GM12872 (cell line): ENCODE data around the gene KRTCAP2.

Experiments
- TF ChIP-seq, protein P1 (sequence below): IDR thresholded peaks from 3 replicates; pipeline ENCODE4 v1.5.1; 2011; ENCODE audit warnings: low read depth, mild to moderate bottlenecking, low read length, moderate library complexity; ENCODE audit not compliant: insufficient read depth

Gene KRTCAP2

DNA sequence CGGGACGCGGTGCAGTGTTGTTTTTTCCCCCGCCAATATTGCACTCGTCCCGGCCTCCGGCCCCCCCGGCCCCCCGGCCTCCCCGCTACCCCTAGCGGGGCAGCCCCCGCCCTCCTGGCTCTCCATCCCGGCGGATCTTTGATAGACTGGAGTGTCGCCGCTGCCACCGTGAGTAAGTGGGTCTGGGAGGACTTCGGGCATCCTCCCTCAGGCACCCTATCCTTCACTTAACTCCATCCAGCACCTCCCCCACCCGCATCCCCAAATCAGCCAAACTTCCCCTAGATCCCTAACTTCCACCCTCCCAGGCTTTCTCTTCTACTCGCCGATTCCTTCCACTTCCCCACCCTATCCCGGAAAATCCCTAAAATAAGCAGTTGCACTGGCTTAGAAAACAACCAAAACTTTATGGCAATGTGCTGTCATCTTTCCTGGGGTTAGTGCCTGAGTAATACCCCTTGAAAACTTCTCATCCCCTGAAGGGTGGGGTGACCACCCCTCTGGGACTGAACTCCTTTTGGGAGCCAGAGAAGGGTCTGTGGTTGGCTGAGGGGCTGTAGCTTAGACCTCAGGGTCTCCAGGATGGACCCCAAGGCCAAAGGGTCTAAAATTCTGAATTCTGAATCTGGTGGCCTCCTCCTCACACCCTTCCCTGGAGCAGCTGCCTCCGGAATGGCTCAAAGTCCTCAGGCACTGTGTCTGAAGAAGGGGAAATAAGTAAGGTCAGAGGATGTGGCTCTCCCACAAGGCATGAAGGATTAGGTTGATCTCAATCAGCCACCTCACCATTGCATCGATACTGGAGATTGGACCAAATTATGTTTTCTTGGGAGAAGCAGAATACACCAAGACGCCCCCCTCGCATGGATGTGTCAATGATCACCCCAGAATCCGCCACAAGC is 22.3 kb upstream of the KRTCAP2 start:
- TF ChIP-seq, protein P1, sequence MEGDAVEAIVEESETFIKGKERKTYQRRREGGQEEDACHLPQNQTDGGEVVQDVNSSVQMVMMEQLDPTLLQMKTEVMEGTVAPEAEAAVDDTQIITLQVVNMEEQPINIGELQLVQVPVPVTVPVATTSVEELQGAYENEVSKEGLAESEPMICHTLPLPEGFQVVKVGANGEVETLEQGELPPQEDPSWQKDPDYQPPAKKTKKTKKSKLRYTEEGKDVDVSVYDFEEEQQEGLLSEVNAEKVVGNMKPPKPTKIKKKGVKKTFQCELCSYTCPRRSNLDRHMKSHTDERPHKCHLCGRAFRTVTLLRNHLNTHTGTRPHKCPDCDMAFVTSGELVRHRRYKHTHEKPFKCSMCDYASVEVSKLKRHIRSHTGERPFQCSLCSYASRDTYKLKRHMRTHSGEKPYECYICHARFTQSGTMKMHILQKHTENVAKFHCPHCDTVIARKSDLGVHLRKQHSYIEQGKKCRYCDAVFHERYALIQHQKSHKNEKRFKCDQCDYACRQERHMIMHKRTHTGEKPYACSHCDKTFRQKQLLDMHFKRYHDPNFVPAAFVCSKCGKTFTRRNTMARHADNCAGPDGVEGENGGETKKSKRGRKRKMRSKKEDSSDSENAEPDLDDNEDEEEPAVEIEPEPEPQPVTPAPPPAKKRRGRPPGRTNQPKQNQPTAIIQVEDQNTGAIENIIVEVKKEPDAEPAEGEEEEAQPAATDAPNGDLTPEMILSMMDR: no peak

DNA sequence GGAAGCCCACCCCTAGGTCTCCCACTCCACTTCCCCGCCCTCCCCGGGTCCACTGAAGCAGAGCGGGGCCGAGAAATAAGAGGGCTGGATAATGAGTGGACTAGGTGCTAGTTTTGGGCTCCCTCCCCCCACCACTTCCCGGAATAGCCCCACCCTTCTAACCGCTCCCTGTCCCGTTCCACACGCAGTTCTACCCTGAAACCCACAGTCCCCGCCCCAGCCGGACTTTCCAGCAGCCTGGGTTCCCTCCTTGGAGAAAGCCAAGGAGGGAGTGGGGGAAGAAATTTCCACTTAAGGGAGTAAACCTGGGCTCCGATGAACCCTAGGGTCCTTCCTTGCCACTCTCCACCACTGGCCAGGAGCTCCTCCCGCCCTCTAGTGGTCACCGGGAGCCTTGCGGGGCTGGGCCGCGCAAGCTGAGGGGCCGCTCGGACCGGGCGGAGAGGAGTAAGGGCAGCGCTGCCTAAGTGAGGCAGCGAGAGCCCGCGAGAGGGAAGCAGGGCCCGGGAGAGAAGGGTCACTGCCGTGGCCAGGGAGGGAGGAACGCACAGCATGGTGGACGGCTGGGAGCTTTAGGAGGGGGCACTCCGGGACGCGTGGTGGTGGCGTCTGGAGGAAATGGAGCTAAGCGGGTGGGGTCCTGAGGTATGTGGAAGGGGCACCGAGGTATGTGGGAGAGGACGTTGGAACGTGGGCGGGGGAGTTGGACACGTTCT is 20.3 kb upstream of the KRTCAP2 start:
- TF ChIP-seq, protein P1: peak; percentile 97

DNA sequence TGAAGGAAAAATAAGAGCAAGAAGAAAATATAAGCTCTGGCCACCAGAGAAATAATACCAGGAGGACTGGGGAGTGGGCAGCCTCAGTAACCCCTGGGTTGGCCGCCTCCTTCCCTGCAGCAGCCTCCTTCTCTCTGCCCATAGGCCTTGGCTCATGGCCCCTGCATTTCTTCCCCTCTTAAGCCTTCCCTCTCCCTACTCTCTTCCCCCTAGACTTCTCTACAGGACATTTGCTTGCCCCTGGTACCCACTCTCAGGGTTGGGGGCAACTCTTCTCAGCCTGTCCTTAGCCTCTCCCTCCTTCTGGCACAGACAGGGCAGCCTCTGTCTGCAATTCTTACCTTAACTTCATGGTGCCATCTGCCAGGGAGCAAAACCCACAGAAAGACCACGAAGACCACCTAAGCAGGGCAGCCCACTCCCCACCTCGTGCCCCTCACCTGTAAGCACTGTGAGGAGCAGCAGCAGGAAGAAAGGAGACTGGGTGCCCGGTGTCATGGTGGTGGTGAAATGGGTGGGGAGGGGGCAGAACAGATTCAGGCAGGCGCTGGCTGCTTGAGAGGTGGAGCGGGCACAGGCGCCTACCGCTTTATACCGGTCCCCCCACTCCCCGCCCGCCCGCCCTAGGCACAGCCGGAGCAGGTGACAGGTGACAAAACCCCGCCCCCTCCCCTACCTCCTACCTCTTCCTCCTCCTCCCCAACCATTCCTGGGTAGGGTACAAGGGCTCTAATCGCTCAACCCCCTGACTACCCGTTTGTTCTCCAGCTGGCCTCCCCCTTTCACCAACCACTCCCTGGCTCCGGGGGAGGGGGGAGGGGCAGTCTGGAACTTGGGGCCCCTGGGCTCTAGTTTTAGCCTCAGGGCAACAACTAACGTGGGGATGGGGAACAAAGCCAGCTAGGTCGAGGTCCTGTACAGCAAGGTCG is 19.5 kb upstream of the KRTCAP2 start:
- TF ChIP-seq, protein P1: no peak

DNA sequence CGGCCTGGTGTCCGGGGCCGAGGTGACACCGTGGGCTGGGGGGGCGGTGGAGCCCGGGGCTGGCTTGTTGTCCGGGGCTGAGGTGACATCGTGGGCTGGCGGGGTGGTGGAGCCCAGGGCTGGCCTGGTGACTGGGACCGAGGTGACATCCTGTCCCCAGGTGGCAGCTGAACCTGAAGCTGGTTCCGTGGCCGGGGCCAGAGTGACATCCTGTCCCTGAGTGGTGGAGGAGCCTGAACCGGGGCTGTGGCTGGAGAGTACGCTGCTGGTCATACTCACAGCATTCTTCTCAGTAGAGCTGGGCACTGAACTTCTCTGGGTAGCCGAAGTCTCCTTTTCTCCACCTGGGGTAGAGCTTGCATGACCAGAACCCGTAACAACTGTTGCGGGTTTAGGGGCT is 18.8 kb upstream of the KRTCAP2 start:
- TF ChIP-seq, protein P1: no peak

DNA sequence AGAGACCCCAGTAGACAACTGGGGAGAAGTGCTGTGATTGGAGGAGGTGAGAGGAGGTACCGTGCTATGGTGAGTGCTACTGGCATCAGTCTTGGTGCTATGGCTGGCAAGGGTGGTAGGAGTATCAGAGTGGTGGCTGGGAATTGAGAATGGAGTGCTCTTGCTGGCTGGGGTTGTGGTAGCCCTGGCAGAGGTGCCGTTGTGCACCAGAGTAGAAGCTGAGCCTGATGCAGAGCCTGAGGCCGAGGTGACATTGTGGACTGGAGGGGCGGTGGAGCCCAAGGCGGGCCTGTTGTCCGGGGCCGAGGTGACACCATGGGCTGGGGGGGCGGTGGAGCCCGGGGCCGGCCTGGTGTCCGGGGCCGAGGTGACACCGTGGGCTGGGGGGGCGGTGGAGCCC is 15.2 kb upstream of the KRTCAP2 start:
- TF ChIP-seq, protein P1: no peak

DNA sequence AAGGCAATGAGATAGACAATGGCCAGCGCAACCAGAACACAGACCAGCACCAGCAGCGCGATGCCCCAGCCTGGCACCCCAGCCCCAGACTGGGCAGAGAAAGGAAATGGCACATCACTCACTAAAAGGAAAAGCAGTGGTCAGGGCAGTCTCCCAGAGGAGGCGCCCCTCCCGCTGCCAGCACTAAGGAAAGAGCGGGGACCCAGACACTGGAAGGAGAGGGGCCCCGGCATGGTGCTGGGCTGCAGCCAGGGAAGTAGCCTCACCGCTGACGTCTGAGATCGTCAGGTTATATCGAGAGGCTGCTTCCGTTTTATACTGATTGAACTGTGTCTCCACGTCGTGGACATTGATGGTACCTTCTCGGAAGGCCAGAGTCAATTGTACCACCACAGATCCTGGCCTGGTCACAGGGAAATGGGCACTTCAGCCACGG is 14.4 kb upstream of the KRTCAP2 start:
- TF ChIP-seq, protein P1: no peak

DNA sequence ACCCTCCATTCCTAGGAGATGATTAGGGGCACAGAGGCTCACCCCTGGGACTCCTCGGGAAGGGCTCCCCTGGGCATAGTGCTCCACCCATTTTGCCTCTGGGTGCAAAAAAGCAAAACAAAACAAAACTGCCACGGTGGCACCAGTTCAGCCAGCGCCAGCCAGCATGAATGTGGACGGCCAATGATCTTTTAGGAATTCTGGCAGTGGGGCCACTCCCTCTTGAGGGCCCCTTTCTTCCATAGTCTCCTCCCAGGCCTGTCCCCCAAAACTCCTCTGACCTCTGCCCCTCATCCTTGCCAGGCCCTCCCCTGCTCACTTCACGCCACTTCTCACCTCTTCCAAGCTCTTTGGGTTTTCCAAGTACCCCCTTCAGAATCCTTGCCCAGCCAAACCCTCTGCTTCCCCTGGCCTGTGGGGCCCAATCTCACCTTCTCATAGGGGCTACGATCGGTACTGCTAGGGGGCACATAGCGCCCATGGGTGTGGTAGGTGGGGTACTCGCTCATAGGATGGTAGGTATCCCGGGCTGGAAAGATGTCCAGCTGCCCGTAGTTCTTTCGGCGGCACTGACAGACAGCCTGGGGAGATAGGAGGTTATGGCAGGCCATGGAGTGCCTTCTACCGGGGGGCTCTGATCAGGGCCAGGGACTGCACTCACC is 13.8 kb upstream of the KRTCAP2 start:
- TF ChIP-seq, protein P1: no peak
